Measurements from ENCODE around the gene CDHR3.
"Not testable (repeated sequence)": the region's sequence is repeated elsewhere in the genome, so short reads cannot be mapped to it uniquely, and the experiment has no call there.

CDHR3 gene

GRCh38 chr7:105962353-105962752 is 711 bp upstream of the CDHR3 start:
- no peak for DNase-seq

- no peak for DNase-seq
Observed at GRCh38 chr7:105971845-105972244, 8.8 kb downstream of the CDHR3 start.

- DNase-seq = no peak
Observed at GRCh38 chr7:105972276-105972675, 9.2 kb downstream of the CDHR3 start.

- DNase-seq = no peak
Observed at GRCh38 chr7:105974471-105974870, 11.4 kb downstream of the CDHR3 start.

GRCh38 chr7:105975770-105976417 is 12.8 kb downstream of the CDHR3 start:
- DNase-seq = no peak

GRCh38 chr7:105976868-105977267 is 13.8 kb downstream of the CDHR3 start:
- DNase-seq = no peak

- DNase-seq = no peak
Observed at GRCh38 chr7:105978035-105978434, 15.0 kb downstream of the CDHR3 start.

GRCh38 chr7:105978974-105979373 is 15.9 kb downstream of the CDHR3 start:
- no peak for DNase-seq

- DNase-seq = no peak
Observed at GRCh38 chr7:105979405-105979804, 16.3 kb downstream of the CDHR3 start.

GRCh38 chr7:105980645-105981396 is 17.8 kb downstream of the CDHR3 start:
- no peak for DNase-seq

- no peak for DNase-seq
Observed at GRCh38 chr7:105982388-105982787, 19.3 kb downstream of the CDHR3 start.

GRCh38 chr7:105984808-105985207 is 21.7 kb downstream of the CDHR3 start:
- DNase-seq = not testable (repeated sequence)

- no peak for DNase-seq
Observed at GRCh38 chr7:105985229-105985628, 22.2 kb downstream of the CDHR3 start.

GRCh38 chr7:105985672-105986215 is 22.7 kb downstream of the CDHR3 start:
- no peak for DNase-seq

GRCh38 chr7:105987046-105987445 is 24.0 kb downstream of the CDHR3 start:
- DNase-seq = no peak

GRCh38 chr7:105988276-105988675 is 25.2 kb downstream of the CDHR3 start:
- no peak for DNase-seq

GRCh38 chr7:105989191-105989590 is 26.1 kb downstream of the CDHR3 start:
- DNase-seq = no peak

- DNase-seq = no peak
Observed at GRCh38 chr7:105989686-105990085, 26.6 kb downstream of the CDHR3 start.

GRCh38 chr7:105990141-105990540 is 27.1 kb downstream of the CDHR3 start:
- no peak for DNase-seq

- DNase-seq = no peak
Observed at GRCh38 chr7:105990727-105991453, 27.8 kb downstream of the CDHR3 start.

GRCh38 chr7:105992905-105993304 is 29.8 kb downstream of the CDHR3 start:
- DNase-seq = no peak

GRCh38 chr7:105996860-105997737 is 34.0 kb downstream of the CDHR3 start:
- no peak for DNase-seq

- no peak for DNase-seq
Observed at GRCh38 chr7:105999256-105999655, 36.2 kb downstream of the CDHR3 start.
